DMS 273 (cell line): ENCODE data around the gene TM9SF1.
A peak's percentile ranks its signal among the peaks of the same experiment; 100 is the strongest.

ENCODE experiments used
- DNase-seq: peaks from one replicate; lab custom pipeline; 2025; ENCODE audit not compliant: unreplicated experiment; lab: John Stamatoyannopoulos, UW

TM9SF1 gene, protein sequence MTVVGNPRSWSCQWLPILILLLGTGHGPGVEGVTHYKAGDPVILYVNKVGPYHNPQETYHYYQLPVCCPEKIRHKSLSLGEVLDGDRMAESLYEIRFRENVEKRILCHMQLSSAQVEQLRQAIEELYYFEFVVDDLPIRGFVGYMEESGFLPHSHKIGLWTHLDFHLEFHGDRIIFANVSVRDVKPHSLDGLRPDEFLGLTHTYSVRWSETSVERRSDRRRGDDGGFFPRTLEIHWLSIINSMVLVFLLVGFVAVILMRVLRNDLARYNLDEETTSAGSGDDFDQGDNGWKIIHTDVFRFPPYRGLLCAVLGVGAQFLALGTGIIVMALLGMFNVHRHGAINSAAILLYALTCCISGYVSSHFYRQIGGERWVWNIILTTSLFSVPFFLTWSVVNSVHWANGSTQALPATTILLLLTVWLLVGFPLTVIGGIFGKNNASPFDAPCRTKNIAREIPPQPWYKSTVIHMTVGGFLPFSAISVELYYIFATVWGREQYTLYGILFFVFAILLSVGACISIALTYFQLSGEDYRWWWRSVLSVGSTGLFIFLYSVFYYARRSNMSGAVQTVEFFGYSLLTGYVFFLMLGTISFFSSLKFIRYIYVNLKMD

DNA sequence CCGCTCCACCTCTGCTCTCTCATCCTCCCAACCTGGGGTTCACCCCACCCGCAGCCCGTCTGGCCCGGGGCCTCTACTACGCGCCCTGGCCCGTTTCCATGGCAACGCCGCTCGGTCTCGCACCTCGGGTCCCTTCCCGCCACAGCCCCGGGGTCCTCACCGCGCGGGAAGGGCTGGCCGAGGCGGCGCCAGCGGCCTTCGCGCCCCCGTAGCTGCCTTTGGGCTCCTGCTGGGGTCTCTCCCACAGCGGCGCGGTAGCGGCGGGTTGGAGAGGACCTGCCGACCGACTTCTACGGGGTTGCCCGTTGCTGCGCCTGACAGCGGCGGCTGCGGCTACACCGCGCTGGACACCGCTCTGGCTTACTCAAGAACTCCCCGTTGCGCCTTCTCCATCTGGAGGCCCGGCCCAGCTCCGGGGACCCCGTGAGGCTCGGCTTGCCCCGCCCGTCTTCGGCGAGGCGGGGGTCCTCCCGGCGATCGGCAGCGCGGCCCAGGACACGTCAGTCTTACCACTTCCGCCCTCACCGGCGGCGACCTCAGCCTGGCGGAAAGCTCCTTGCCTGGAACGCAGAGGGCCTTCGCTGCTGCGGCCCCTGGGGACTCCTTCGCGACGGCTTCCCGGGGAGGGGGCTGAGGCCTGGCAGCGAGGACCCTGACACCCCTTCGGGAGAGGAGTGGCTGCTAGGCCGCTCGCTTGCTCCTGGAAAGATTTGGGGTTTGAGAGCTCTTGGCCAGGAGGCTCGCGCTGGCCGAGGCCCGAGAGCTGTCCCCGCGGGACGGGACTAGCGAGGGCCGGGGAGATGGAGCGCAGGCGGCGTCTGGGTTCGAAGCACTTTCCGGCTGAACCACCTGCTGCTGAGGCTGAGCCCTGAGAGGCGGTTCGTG, at the start of gene TM9SF1:
Gene TM9SF1 (minus strand): TSS at position 256 of the 885 bp plus-strand sequence. CDS start 422 bp downstream, outside the sequence.
- peak; percentile 90 for DNase-seq

DNA sequence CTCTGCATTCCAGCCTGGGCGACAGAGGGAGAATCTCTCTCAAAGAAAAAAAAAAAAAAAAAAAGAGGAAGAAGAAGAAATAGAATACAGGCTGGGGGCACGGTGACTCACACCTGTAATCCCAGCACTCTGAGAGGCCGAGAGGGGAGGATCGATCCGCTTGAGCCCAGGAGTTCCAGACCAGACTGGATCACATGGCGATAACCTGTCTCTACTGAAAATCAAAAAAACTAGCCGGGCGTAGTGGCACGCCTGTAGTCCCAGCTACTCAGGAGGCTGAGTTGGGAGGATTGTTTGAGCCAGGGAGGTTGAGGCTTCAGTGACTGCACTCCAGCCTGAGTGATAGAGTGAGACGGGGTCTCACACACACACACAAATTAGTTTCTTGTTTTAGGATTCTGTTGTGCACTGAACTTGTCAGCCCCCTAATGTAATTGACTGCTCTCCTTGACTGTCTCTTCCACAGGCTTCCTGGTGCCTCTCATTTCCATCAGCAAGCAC, 48.1 kb upstream of the TM9SF1 start:
- DNase-seq: no peak

DNA sequence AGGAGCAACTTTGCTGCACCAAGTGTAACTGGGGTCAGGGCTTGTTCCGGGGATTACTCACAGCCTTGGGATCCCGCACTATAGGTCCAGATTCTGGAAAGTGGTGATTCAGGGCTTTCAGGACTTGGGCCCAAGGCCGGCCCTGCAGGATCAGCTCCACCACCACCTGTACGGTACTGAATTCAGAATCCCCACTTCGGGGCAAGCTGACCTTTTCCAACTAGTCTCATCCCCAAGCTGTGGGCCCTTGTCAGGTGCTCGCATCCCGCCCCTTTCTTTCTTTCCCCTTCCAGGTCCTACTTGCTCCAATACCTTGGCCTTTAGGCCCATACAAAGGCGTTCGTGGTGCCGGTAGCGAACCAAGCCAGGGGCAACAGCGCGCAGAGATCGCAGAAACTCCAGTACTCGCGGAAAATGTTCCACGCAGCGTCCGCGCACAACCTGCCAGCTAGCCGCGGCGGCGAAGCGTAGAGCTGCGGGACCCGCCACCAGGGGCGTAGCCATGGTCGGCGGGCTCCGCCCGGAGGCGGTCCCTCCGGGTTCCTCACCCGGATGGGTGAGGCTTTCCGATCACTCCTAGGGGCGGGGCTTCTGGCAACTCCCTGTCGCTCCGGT, 46.7 kb upstream of the TM9SF1 start:
- DNase-seq: peak; percentile 97

DNA sequence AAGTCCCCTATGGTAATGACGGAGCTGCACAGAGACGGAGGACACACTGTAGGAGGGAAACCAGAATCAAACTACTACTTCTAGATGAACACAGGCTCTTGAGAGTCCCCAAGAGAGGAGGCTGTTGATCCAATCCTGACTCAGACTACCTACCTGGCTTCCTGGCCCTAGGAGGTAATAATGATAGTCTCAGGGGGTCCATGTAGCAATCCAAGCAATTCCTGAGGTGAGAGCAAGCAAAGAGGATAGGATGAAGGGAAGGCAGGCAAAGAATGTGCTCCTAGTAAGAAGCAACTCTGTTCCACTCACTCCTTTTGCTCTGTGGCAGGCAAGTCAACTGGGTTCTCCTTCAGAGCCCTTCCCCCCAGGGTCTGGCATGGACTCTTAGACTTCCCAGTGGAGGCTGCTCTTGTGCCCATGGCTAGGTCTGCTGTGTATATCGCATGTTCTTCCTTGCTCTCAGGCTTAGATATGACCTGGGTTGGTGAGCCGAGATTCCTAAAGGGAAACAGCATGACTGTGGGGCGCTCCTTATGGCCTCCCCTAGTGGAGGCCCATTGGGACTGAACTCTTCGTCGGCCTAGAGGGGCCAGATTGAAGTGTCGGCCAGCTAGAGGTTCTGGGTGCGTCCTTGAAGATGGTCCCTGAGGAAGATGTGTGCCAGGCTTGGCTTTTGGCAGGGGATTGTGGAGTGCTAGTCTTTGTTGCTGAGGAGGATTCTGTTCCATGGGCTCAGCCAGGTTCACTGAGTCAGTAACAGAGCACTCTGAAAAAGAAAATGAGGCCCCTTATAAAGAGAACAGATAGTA, 45.1 kb upstream of the TM9SF1 start:
- DNase-seq: no peak

DNA sequence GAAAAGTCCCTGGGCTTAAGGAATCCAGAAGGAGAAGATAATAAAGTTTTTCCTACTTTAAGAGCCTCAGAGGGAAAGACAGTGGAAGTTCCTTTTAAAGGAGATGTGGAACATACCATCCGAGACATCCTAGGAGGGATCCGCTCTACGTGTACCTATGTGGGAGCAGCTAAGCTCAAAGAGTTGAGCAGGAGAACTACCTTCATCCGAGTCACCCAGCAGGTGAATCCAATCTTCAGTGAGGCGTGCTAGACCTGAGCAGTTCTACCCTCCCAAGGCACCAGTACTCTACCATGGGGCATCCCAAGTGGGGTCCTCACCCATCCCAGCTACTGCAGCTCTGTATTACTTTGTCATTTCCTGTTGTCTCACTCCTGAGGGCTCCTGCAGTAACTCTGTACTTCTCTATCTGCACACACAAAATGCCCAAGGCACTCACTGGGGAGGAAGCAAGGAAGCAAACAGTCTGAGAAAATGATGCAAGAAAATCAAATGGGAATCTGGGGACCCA, 43.3 kb upstream of the TM9SF1 start:
- DNase-seq: no peak

DNA sequence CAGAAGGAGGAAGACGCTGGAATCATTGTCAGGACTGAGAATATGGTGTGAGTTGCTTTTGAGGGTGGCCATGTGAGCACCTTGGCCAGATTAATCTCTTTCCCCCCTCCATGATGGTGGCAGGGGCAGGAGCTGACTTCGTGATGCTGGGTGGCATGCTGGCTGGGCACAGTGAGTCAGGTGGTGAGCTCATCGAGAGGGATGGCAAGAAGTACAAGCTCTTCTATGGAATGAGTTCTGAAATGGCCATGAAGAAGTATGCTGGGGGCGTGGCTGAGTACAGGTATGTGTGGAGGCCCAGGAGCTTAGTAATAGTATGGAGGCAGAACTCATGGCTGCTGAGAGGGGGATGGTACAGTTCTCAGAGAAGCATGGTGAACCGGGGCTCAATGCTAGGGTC, 42.9 kb upstream of the TM9SF1 start:
- DNase-seq: no peak

DNA sequence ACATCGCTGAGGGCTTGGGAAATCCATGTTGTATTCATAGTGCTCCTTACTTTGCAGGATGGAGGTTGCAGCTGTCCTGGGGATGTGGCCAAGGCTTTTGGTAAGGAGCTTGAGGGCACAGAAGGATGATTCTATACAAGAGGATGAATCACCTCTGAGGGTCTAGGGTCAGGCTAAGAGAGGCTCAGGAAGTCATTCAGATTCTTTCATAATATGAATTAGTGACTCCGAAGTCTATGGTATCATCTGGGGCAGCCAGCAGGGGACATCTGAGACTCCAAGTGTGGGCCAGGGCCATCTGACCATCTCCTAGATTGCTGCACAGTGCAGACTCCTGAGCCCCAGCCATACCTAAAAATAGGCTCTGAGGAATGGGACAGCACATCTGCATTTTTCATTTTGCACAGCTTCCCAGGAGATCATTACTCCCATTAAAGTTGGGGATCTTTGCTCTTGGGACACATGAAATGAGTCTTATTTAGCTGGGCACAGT, 42.3 kb upstream of the TM9SF1 start:
- DNase-seq: no peak

DNA sequence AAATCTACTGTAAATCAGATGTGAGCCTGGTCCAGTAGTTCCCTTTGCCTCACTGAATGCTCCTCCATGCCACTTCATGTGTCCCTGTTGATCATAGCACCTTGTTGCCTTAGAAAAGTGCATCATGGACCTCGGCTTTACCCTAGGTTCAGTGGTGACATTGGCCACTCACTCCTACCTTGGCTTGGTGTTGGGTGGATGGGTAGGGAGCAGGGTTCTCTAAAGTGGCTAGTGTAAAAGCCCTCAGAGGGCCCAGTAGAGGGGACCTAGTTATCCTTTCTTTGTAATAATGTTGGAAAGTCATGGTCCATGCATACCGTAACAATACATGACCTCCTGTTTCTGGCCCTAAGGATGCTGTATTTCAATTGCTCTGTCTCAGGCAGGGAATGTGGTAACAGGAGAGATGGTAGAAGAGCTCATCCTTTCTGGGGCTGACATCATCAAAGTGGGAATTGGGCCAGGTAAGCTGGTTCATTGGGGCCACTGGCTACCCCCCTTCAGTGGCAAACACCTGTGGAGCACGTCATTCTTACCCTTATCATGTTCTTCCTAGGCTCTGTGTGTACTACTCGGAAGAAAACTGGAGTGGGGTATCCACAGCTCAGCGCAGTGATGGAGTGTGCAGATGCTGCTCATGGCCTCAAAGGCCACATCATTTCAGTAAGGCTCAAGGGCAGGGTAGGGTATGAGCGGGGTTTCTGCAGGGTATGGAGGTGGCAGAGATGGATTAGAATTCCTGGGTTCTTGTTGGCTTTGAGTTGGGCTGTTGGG, 41.6 kb upstream of the TM9SF1 start:
- no peak for DNase-seq

DNA sequence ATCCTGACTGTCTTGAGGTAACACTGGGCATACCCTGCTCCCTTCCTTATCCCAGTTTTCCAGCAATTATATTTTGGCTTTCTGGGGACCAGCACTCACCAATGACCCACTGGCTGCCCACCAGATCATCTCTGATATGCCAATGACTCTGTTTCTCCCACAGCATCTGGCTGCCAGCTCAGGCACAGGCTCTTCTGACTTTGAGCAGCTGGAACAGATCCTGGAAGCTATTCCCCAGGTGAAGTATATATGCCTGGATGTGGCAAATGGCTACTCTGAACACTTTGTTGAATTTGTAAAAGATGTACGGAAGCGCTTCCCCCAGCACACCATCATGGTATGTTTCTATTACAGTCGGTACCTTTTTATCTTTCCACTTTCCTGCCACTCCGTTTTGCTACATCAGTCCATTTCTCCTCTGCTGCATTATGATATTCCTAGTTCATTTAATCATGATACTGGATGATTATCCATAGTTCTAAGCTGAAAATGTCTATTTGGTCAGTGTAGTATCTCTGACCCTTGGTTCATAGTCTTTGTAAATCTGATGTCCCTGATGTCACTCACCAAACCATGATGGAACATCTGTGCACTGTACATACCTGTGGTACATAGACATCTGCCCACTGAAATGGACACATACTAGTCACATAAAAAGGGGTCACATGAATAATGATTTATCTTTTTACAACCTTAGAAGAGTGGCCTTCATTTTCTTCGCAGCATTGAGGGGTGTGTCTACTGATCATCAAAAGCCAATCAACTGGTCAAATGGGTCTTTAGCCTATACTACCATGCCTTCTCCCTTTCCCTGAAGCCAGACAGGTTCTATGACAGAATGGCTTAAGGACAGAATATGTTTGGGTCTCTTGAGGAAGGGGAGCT, 40.8 kb upstream of the TM9SF1 start:
- no peak for DNase-seq

DNA sequence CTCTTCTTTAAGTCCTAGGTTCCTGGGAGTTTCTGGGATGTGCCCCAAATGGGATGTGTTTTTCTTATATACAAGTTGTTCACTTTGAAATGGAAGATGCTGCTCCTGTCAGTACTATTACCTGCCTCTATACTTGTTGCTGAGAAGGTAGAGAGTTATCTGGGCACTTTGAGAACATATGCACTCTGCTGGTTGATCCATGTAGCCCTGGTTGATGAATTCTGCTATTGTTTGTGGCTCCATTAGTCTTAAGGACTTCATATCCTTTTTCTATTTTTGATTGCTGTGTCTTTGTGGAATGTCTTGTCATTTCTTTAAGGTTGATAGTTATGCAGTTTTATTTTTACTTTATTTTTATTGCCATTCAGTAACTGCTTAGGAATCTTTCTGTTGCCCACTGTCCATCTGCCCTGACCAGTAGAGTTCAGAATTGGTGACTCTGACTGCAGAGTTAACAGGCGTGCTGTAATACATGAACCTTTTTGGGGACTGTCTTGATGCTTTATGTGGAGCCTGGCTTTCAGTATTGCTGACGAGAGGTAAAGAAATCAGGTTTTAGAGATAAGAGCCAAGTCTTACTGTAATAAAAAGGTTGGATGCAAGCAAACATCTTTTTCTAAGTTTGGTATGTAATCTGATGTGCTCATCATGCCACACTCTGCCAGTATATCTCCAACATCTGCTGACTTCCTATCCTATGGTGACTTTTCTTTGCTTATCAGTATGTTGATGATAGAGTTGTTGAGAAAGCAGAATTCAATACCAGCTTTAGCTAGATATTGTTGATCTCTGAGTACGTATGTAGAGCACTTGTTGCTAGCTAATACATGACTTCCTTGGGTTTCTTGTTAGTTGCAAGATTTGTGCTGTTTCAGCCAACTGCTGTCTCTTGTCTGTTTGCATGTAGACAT, 39.1 kb upstream of the TM9SF1 start:
- no peak for DNase-seq

DNA sequence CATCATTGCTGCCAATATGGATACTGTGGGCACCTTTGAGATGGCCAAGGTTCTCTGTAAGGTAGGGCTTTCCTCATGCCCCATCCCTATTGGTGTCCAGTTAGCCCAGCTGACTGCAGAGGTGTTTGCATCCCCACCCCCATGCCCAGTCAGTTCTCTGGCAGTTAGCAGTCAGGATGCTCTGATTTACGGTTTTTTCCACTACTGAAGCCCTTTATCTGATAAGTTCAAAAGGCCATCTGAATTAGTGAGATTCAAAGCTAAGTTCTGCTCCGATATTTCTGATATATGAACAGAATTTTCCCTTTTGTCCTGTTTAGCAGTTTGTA, 38.3 kb upstream of the TM9SF1 start:
- no peak for DNase-seq

DNA sequence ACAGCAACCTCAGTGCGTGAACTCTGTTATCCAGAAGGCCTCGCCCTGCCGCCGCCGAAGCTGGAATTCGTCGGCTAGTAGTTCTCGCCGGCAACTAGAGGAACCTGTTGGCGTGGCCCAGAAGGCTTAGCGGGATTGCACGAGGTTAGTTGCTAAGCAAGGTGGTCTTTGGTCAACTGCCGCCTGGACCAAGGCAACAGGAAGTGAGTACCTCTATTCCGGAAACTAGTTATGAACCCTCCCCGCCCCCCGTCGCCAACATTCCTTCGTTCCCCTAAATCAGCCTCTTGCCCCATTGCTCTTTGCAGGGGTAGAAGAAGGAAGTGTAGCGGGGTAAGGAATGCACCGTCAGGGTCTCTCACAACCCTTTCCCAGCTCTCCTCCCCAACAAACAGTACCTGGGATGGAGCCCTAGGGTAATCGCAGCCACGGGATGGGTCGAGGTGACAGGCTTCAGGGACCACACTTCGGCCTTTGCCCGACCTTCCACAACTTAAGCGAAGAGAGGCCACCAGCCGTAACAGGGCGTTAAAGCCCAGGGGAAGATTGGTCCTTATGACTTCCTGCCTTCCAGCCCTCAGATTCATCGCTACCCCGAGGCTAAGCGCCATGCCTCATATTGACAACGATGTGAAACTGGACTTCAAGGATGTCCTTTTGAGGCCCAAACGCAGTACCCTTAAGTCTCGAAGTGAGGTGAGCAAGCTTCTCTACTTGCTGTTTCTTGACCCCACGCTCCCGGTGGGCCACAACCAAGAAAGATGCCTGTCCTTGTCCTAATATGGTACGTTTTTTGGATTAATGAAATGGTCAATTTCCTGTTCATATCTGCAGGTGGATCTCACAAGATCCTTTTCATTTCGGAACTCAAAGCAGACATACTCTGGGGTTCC, 37.6 kb upstream of the TM9SF1 start, which contains the start of gene GMPR2:
Gene GMPR2 (plus strand): TSS at position 285 of the 893 bp plus-strand sequence. CDS start 325 bp downstream, at position 610.
- DNase-seq: no peak

DNA sequence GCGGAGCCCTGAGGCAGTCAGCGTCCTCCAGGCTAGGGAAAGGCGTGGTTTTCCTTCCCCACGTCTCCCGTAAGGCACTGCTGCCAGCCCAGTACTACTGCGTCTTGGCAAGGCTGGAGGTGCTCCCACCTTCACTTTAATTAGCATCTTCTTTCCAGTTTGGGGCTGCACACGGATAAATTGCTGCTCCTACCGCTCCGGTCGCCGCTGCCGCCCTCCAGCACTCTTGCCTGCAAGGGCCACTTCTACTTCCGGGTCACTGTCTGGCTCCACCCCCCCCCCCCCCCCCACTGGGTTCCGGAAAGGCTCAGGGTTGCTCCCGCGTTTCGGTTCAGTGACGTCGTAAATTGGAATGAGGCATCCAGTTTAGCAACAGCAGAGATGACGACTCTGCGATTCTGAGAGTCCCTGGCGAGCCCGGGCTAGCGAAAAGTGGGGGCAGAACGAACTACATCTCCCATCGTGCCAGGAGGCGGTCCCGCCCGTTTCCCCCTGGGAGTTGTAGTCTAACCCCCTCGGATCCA, 36.9 kb upstream of the TM9SF1 start, which contains the start of gene NEDD8:
Gene NEDD8 (minus strand): TSS at position 247 of the 524 bp plus-strand sequence. CDS start 100 bp downstream, at position 147.
- peak; percentile 97 for DNase-seq

DNA sequence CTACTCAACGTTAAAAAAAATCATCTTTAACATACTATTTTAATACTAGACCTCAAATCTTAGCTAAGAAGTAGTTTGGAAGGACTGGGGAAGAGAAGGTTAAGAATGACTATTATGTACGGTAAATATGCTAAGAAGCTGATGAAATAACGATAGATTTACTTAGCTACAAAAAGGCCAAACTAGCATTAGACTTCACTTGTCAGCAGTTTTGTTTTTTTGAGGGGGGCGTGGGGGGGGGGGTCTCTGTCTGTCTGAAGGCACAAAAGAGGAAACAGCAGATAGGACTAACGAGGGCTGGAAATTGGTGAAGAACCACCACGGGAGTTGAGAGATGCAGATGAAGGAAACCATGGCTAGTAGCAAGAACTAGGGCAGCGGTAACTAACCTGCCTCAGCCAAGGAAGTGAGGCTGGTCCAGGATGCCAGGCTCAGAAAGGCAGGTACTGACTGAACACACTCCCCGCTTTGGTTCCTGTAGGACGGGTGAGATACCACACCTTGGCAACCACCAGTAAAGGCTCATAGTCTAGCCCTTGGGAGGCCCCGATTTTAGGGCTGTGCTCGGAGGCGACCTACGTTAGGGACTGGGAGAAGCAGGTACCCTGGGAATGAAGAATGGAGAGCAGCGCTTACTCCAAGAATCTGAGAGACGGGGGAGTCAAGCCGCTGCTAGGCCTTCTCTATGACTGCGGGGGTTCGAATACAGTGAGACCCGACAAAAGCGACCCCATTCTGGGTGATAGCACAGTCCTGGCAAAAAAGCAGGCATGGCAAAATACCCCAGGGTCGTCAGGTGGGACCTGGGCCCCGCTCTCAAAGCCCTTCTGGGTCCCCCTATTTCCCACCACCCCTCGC, 36.3 kb upstream of the TM9SF1 start:
- DNase-seq: peak; percentile 56

DNA sequence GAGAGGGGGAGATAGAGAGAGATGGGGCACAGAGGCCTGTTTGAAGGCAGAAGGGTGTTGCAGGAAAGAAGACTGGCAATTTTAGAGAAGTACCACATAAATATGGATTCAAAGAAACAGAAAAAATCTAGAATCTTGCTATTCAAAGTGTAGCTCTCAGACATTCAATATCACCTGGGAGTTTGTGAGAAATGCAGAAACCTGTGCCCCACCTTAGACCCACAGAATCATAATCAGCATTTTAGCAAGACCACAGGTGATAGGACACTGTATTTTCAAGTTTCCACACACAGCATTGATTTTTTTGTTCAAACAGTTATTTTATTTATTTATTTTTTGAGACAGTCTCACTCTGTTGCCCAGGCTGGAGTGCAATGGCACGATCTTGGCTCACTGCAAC, 33.7 kb upstream of the TM9SF1 start:
- DNase-seq: no peak
